GM23338 (cell line): Measurements from ENCODE around the gene GRK3. TPM values are rescaled to one million over a fixed set of nuclear protein-coding genes. Genes with fewer than 3 reads are reported as not detected.

Experiments used
- ATAC-seq: fragments of 200-7000 bp; cut with Tn5 transposase; 3 replicates; pipeline ENCODE4 v1.9.1; 2020
- DNase-seq: peaks from one replicate; pipeline ENCODE4 v3.0.0-alpha.2; 2015; ENCODE audit warnings: low spot score
- H2AFZ ChIP-seq: fragments of 200-600 bp; sonication (generic); 2 replicates; pipeline ENCODE4 v1.8.0; 2016; ENCODE audit warnings: antibody characterized with exemption, mild to moderate bottlenecking, moderate library complexity
- H3F3A ChIP-seq: fragments of 200-600 bp; sonication (generic); replicated peaks from 2 replicates; pipeline ENCODE4 v1.8.0; 2017; ENCODE audit warnings: antibody characterized with exemption, mixed run types, low read depth
- H3K27ac ChIP-seq: fragments of 200-600 bp; sonication (generic); 2 replicates; pipeline ENCODE4 v1.6.1; 2016; ENCODE audit warnings: low read depth
- H3K27me3 ChIP-seq: fragments of 200-600 bp; sonication (generic); 2 replicates; pipeline ENCODE4 v1.8.0; 2016; ENCODE audit warnings: mild to moderate bottlenecking, mixed run types, moderate library complexity; ENCODE audit not compliant: insufficient read depth
- H3K36me3 ChIP-seq: fragments of 200-600 bp; sonication (generic); 2 replicates; pipeline ENCODE4 v1.8.0; 2016; ENCODE audit warnings: mild to moderate bottlenecking; ENCODE audit not compliant: insufficient read depth
- H3K4me1 ChIP-seq: fragments of 200-600 bp; sonication (generic); 2 replicates; pipeline ENCODE4 v1.8.0; 2016; ENCODE audit warnings: mild to moderate bottlenecking, moderate library complexity; ENCODE audit not compliant: insufficient read depth
- H3K4me2 ChIP-seq: fragments of 200-600 bp; sonication (generic); 2 replicates; pipeline ENCODE4 v1.7.1; 2017; ENCODE audit warnings: mixed run types
- H3K4me3 ChIP-seq: fragments of 200-600 bp; sonication (generic); 2 replicates; pipeline ENCODE4 v1.6.1; 2016; ENCODE audit warnings: mixed run types
- H3K79me2 ChIP-seq: fragments of 200-600 bp; sonication (generic); replicated peaks from 2 replicates; pipeline ENCODE4 v1.8.0; 2017; ENCODE audit warnings: mild to moderate bottlenecking; ENCODE audit not compliant: insufficient read depth
- H3K9me2 ChIP-seq: fragments of 200-600 bp; sonication (generic); 2 replicates; pipeline ENCODE4 v1.8.0; 2017; ENCODE audit not compliant: insufficient read depth
- H4K20me1 ChIP-seq: fragments of 200-600 bp; sonication (generic); replicated peaks from 2 replicates; pipeline ENCODE4 v1.8.0; 2017; ENCODE audit warnings: mild to moderate bottlenecking; ENCODE audit not compliant: insufficient read depth
- H3K27ac Mint-ChIP-seq: 2 replicates; pipeline ENCODE4 v1.8.0; 2020; ENCODE audit warnings: inconsistent platforms, mild to moderate bottlenecking, moderate library complexity, mixed read lengths
- H3K27me3 Mint-ChIP-seq: 3 replicates; pipeline ENCODE4 v1.8.0; 2022; ENCODE audit warnings: low read depth, mild to moderate bottlenecking, moderate library complexity, mixed read lengths, inconsistent platforms; ENCODE audit not compliant: insufficient read depth, poor library complexity
- H3K36me3 Mint-ChIP-seq: 3 replicates; pipeline ENCODE4 v1.8.0; 2021; ENCODE audit warnings: low read depth, mild to moderate bottlenecking, inconsistent platforms, moderate library complexity, mixed read lengths
- H3K4me1 Mint-ChIP-seq: 3 replicates; pipeline ENCODE4 v1.8.0; 2020; ENCODE audit warnings: mild to moderate bottlenecking, inconsistent platforms, mixed read lengths
- H3K4me3 Mint-ChIP-seq: 3 replicates; pipeline ENCODE4 v1.8.0; 2021; ENCODE audit warnings: moderate library complexity, mild to moderate bottlenecking, inconsistent platforms, mixed read lengths
- H3K9me3 Mint-ChIP-seq: 3 replicates; pipeline ENCODE4 v1.8.0; 2020; ENCODE audit warnings: moderate library complexity, mild to moderate bottlenecking, inconsistent platforms, mixed read lengths
- CREB1 ChIP-seq: fragments of 250-450 bp; sonication (Bioruptor Pico); IDR thresholded peaks from 2 replicates; pipeline ENCODE4 v1.5.0; 2020; ENCODE audit warnings: low read depth, mild to moderate bottlenecking, moderate library complexity
- EZH2 ChIP-seq: fragments of 200-600 bp; sonication (generic); IDR thresholded peaks from one replicate; pipeline ENCODE4 v1.8.0; 2017; ENCODE audit warnings: antibody characterized with exemption, mild to moderate bottlenecking, low read depth; ENCODE audit not compliant: unreplicated experiment
- EZH2phosphoT487 ChIP-seq: fragments of 200-600 bp; sonication (generic); IDR thresholded peaks from one replicate; pipeline ENCODE4 v1.8.1; 2018; ENCODE audit warnings: antibody characterized with exemption; ENCODE audit not compliant: unreplicated experiment
- JUNB ChIP-seq: IDR thresholded peaks from one replicate; pipeline ENCODE4 v1.6.1; 2016; ENCODE audit warnings: antibody characterized with exemption; ENCODE audit not compliant: unreplicated experiment
- NANOG ChIP-seq: IDR thresholded peaks from 2 replicates; pipeline ENCODE4 v1.6.1; 2016; ENCODE audit warnings: antibody characterized with exemption, borderline replicate concordance
- POLR2AphosphoS5 ChIP-seq: IDR thresholded peaks from 2 replicates; pipeline ENCODE4 v1.6.1; 2016; ENCODE audit warnings: antibody characterized with exemption, low read depth
- REST ChIP-seq: IDR thresholded peaks from one replicate; pipeline ENCODE4 v1.6.1; 2018; ENCODE audit warnings: antibody characterized with exemption; ENCODE audit not compliant: unreplicated experiment
- STAT1 ChIP-seq: IDR thresholded peaks from one replicate; pipeline ENCODE4 v1.6.1; 2016; ENCODE audit warnings: antibody characterized with exemption; ENCODE audit not compliant: unreplicated experiment
- ZNF114 ChIP-seq: fragments of 250-450 bp; sonication (Bioruptor Pico); IDR thresholded peaks from 2 replicates; pipeline ENCODE4 v1.5.0; 2020; ENCODE audit warnings: mild to moderate bottlenecking, moderate library complexity
- ZNF331 ChIP-seq: fragments of 250-450 bp; sonication (Bioruptor Pico); IDR thresholded peaks from 2 replicates; pipeline ENCODE4 v1.5.0; 2020; ENCODE audit warnings: low read depth, mild to moderate bottlenecking, moderate library complexity
- polyA plus RNA-seq: library from polyadenylated mRNA; unstranded; fragments of >200 nt; fragmentation: Nextera tagmentation; extraction: Ambion mirVana; gene quantifications from 2 replicates; pipeline ENCODE4 v1.2.1, GENCODE V29; 2016
- total RNA-seq: library from RNA; depleted of rRNA; stranded (reverse); fragments of >200 nt; shearing (Covaris generic); gene quantifications from 2 replicates; pipeline ENCODE4 v1.2.3, GENCODE V29; 2014
- TF ChIP-seq, protein P1 (sequence below): fragments of 250-450 bp; sonication (Bioruptor Pico); IDR thresholded peaks from 2 replicates; pipeline ENCODE4 v1.5.0; 2020; ENCODE audit warnings: mild to moderate bottlenecking, moderate library complexity
- TF ChIP-seq, protein P2 (sequence below), 2 experiments: fragments of 200-600 bp in 1 of 2; sonication (generic) in 1 of 2; conservative IDR thresholded peaks; 2 replicates each; pipeline versions ENCODE4 v1.5.1 to v1.6.1; 2016 to 2017; ENCODE audit warnings: antibody characterized with exemption in 2 of 2, low read depth in 2 of 2, mild to moderate bottlenecking in 2 of 2, moderate library complexity in 1 of 2
- TF ChIP-seq, protein P3 (sequence below): IDR thresholded peaks from 2 replicates; pipeline ENCODE4 v1.6.1; 2016; ENCODE audit warnings: antibody characterized with exemption

The GRK3 gene
- total and polyA plus RNA-seq, 2 experiments from 2014 or later, result 6.0 to 25.3 TPM

DNA sequence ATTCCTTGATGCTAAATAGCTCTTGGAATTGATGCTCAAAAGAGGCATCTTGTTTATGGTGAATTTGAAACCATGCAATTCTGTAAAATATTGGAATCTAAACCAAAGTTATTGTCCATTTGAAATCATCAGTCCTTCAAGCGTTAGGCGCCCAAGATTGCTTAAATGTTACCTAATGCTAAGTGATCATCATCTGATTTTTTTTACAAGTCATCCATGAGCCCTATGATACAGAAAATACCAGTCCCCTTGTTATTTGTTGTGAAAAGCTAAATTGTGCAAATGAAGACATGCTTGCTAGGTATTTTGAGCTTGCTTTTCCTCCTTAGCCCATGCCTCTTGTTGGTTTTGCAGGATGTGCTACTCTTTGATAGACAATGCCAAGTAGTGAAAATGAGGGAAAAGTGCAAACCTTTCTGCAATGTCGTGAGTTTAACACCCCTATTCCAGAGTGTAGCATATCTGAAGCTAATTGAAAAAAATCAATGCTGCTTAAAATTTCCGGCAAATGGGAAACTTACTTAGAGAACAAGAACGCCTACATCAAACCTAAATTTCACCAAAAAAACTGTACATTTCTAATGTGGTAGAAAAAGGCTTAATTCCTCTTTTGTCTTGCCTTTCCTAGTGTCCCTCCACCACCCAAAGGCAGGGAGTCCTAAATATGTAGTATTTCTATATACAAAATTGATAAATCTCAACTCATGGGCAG, 1.9 kb downstream of the GRK3 start:
- H2AFZ ChIP-seq, result no peak overlapping the region
- H4K20me1 ChIP-seq, result peaks cover 25% of the 10 kb centered on the region
- no peaks in the 10 kb centered on the region for H3K36me3 ChIP-seq
- Mint-ChIP-seq H3K27ac (no peak overlapping the region), H3K27me3 (peaks cover 14% of the 10 kb centered on the region), H3K9me3 (no peaks in the 10 kb centered on the region), H3K4me1 (peaks cover 57% of the 10 kb centered on the region), H3K4me3 (peak overlapping the region; percentile 88), H3K36me3 (no peaks in the 10 kb centered on the region; the same call in 2 of the 3 replicates)
- no peaks in the 10 kb centered on the region for H3F3A ChIP-seq
- peak overlapping the region; percentile 97 for H3K4me2 ChIP-seq
- DNase-seq (no peak), ATAC-seq (no peak)
- H3K79me2 ChIP-seq, result peaks cover 59% of the 10 kb centered on the region
- H3K27me3 ChIP-seq, result peaks cover 17% of the 10 kb centered on the region
- no peak overlapping the region for H3K27ac ChIP-seq
- peaks cover 56% of the 10 kb centered on the region for H3K4me1 ChIP-seq
- peak overlapping the region; percentile 78 for H3K4me3 ChIP-seq
- TF ChIP-seq JUNB (no peak), STAT1 (no peak), EZH2phosphoT487 (no peak), ZNF331 (CRISPR knock-in tag) (no peak), POLR2AphosphoS5 (no peak), NANOG (no peak), REST (no peak), CREB1 (no peak), EZH2 (no peak), ZNF114 (CRISPR knock-in tag) (no peak)
- TF ChIP-seq, protein P1, sequence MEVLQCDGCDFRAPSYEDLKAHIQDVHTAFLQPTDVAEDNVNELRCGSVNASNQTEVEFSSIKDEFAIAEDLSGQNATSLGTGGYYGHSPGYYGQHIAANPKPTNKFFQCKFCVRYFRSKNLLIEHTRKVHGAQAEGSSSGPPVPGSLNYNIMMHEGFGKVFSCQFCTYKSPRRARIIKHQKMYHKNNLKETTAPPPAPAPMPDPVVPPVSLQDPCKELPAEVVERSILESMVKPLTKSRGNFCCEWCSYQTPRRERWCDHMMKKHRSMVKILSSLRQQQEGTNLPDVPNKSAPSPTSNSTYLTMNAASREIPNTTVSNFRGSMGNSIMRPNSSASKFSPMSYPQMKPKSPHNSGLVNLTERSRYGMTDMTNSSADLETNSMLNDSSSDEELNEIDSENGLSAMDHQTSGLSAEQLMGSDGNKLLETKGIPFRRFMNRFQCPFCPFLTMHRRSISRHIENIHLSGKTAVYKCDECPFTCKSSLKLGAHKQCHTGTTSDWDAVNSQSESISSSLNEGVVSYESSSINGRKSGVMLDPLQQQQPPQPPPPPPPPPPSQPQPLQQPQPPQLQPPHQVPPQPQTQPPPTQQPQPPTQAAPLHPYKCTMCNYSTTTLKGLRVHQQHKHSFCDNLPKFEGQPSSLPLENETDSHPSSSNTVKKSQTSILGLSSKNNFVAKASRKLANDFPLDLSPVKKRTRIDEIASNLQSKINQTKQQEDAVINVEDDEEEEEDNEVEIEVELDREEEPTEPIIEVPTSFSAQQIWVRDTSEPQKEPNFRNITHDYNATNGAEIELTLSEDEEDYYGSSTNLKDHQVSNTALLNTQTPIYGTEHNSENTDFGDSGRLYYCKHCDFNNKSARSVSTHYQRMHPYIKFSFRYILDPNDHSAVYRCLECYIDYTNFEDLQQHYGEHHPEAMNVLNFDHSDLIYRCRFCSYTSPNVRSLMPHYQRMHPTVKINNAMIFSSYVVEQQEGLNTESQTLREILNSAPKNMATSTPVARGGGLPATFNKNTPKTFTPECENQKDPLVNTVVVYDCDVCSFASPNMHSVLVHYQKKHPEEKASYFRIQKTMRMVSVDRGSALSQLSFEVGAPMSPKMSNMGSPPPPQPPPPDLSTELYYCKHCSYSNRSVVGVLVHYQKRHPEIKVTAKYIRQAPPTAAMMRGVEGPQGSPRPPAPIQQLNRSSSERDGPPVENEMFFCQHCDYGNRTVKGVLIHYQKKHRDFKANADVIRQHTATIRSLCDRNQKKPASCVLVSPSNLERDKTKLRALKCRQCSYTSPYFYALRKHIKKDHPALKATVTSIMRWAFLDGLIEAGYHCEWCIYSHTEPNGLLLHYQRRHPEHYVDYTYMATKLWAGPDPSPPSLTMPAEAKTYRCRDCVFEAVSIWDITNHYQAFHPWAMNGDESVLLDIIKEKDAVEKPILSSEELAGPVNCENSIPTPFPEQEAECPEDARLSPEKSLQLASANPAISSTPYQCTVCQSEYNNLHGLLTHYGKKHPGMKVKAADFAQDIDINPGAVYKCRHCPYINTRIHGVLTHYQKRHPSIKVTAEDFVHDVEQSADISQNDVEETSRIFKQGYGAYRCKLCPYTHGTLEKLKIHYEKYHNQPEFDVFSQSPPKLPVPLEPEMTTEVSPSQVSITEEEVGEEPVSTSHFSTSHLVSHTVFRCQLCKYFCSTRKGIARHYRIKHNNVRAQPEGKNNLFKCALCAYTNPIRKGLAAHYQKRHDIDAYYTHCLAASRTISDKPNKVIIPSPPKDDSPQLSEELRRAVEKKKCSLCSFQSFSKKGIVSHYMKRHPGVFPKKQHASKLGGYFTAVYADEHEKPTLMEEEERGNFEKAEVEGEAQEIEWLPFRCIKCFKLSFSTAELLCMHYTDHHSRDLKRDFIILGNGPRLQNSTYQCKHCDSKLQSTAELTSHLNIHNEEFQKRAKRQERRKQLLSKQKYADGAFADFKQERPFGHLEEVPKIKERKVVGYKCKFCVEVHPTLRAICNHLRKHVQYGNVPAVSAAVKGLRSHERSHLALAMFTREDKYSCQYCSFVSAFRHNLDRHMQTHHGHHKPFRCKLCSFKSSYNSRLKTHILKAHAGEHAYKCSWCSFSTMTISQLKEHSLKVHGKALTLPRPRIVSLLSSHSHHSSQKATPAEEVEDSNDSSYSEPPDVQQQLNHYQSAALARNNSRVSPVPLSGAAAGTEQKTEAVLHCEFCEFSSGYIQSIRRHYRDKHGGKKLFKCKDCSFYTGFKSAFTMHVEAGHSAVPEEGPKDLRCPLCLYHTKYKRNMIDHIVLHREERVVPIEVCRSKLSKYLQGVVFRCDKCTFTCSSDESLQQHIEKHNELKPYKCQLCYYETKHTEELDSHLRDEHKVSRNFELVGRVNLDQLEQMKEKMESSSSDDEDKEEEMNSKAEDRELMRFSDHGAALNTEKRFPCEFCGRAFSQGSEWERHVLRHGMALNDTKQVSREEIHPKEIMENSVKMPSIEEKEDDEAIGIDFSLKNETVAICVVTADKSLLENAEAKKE (CRISPR knock-in tag), result no peak
- TF ChIP-seq, protein P2, sequence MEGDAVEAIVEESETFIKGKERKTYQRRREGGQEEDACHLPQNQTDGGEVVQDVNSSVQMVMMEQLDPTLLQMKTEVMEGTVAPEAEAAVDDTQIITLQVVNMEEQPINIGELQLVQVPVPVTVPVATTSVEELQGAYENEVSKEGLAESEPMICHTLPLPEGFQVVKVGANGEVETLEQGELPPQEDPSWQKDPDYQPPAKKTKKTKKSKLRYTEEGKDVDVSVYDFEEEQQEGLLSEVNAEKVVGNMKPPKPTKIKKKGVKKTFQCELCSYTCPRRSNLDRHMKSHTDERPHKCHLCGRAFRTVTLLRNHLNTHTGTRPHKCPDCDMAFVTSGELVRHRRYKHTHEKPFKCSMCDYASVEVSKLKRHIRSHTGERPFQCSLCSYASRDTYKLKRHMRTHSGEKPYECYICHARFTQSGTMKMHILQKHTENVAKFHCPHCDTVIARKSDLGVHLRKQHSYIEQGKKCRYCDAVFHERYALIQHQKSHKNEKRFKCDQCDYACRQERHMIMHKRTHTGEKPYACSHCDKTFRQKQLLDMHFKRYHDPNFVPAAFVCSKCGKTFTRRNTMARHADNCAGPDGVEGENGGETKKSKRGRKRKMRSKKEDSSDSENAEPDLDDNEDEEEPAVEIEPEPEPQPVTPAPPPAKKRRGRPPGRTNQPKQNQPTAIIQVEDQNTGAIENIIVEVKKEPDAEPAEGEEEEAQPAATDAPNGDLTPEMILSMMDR (conservative IDR thresholded peaks at IDR 0.05; ENCODE audit: low read depth in 2 of 2), result no peak
- TF ChIP-seq, protein P3, sequence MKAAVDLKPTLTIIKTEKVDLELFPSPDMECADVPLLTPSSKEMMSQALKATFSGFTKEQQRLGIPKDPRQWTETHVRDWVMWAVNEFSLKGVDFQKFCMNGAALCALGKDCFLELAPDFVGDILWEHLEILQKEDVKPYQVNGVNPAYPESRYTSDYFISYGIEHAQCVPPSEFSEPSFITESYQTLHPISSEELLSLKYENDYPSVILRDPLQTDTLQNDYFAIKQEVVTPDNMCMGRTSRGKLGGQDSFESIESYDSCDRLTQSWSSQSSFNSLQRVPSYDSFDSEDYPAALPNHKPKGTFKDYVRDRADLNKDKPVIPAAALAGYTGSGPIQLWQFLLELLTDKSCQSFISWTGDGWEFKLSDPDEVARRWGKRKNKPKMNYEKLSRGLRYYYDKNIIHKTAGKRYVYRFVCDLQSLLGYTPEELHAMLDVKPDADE, result no peak
- no peaks in the 10 kb centered on the region for H3K9me2 ChIP-seq
